ENCODE data around the gene NANS.
"Not testable (repeated sequence)": the region's sequence is repeated elsewhere in the genome, so short reads cannot be mapped to it uniquely, and the experiment has no call there.

Gene NANS

GRCh38 chr9:98074115-98074990 lies 17.8 kb downstream of the NANS start:
- peak; percentile 38 to 95 (median 78) for DNase-seq
- intact Hi-C loops (cut with DNase I), result loop anchor here (2.0 to 10.0 kb wide), 2 partner anchors 130 to 188 kb away; no protein-coding TSS in a partner anchor

- intact Hi-C loops (cut with DNase I), result loop anchor here (2.0 to 10.0 kb wide), 2 partner anchors 129 to 187 kb away; no protein-coding TSS in a partner anchor
- peak in 1 of 10 donors; percentile 14 for DNase-seq
Observed at GRCh38 chr9:98075332-98075805, 18.8 kb downstream of the NANS start.

GRCh38 chr9:98076514-98076890 lies 20.0 kb downstream of the NANS start:
- intact Hi-C loops (cut with DNase I), result loop anchor here (10.0 kb wide), 1 partner anchor 128 kb away; no protein-coding TSS in a partner anchor
- peak in 2 of 10 donors; percentile 39 to 56 for DNase-seq

GRCh38 chr9:98078895-98079294 lies 22.4 kb downstream of the NANS start:
- peak in 2 of 10 donors; percentile 10 to 72 for DNase-seq
- intact Hi-C loops (cut with DNase I), result loop anchor here (10.0 kb wide), 1 partner anchor 126 kb away; no protein-coding TSS in a partner anchor

GRCh38 chr9:98080326-98080725 lies 23.8 kb downstream of the NANS start:
- no peak for DNase-seq
- intact Hi-C loops (cut with DNase I), result no loop called here

GRCh38 chr9:98080780-98081179 lies 24.2 kb downstream of the NANS start:
- DNase-seq, result peak in 2 of 10 donors; percentile 59 to 73
- intact Hi-C loops (cut with DNase I), result no loop called here

- DNase-seq, result peak in 2 of 10 donors; percentile 59 to 65
- intact Hi-C loops (cut with DNase I), result no loop called here
Observed at GRCh38 chr9:98081477-98082219, 25.1 kb downstream of the NANS start.

- peak in 2 of 10 donors; percentile 11 to 59 for DNase-seq
Observed at GRCh38 chr9:98083061-98083501, 26.5 kb downstream of the NANS start.

GRCh38 chr9:98083566-98084183 lies 27.1 kb downstream of the NANS start:
- peak in 1 of 10 donors; percentile 22 for DNase-seq
- intact Hi-C loops (cut with DNase I), result no loop called here

More at GRCh38 chr9:98083061-98083501, 26.5 kb downstream of the NANS start:
- intact Hi-C loops (cut with DNase I), result no loop called here

- DNase-seq, result peak in 2 of 10 donors; percentile 16 to 22
- intact Hi-C loops (cut with DNase I), result no loop called here
Observed at GRCh38 chr9:98084396-98084795, 27.9 kb downstream of the NANS start.

GRCh38 chr9:98085058-98085457 lies 28.5 kb downstream of the NANS start:
- intact Hi-C loops (cut with DNase I), result no loop called here
- peak in 2 of 10 donors; percentile 5 to 63 for DNase-seq

- peak in 2 of 10 donors; percentile 30 to 63 for DNase-seq
- intact Hi-C loops (cut with DNase I), result no loop called here
Observed at GRCh38 chr9:98085944-98086343, 29.4 kb downstream of the NANS start.

GRCh38 chr9:98086461-98086860 lies 29.9 kb downstream of the NANS start:
- intact Hi-C loops (cut with DNase I), result no loop called here
- peak in 1 of 10 donors; percentile 27 for DNase-seq

GRCh38 chr9:98087420-98088354 lies 31.2 kb downstream of the NANS start:
- intact Hi-C loops (cut with DNase I), result no loop called here
- peak in 2 of 10 donors; percentile 67 to 82 for DNase-seq

GRCh38 chr9:98090674-98091073 lies 34.1 kb downstream of the NANS start:
- intact Hi-C loops (cut with DNase I); DNase-seq: not testable (repeated sequence)

- intact Hi-C loops (cut with DNase I), result no loop called here
- DNase-seq, result peak in 8 of 10 donors; percentile 31 to 93 (median 68)
Observed at GRCh38 chr9:98091735-98092612, 35.4 kb downstream of the NANS start.

GRCh38 chr9:98092613-98092931 lies 36.0 kb downstream of the NANS start:
- intact Hi-C loops (cut with DNase I), result no loop called here

GRCh38 chr9:98094316-98094715 lies 37.8 kb downstream of the NANS start:
- DNase-seq, result peak in 2 of 10 donors; percentile 44 to 53
- intact Hi-C loops (cut with DNase I), result no loop called here

More at GRCh38 chr9:98092613-98092931, 36.0 kb downstream of the NANS start:
- peak in 2 of 10 donors; percentile 17 to 64 for DNase-seq

Measured in posterior cingulate gyrus (tissue), 11 donors.